Lower leg skin (tissue), 4 donors: ENCODE results near the gene KRT31. TPM values are rescaled to one million over a fixed set of nuclear protein-coding genes. Genes with fewer than 3 reads are reported as not detected.

ENCODE experiments used
- DNase-seq, 2 donors: peaks; one replicate each; pipeline ENCODE4 v3.0.0-alpha.2; 2019; ENCODE audit warnings: low spot score in 2 of 2
- H3K4me3 ChIP-seq: fragments of 200-600 bp; sonication (generic); 2 replicates; pipeline ENCODE4 v1.5.1; 2017; ENCODE audit warnings: mild to moderate bottlenecking, low read depth; ENCODE audit not compliant: poor library complexity, severe bottlenecking
- CTCF ChIP-seq, 3 donors: fragments of 450-650 bp; IDR thresholded peaks; one replicate each; pipeline ENCODE4 v1.5.1; 2016; ENCODE audit warnings: antibody characterized with exemption in 3 of 3, mild to moderate bottlenecking in 3 of 3, moderate library complexity in 2 of 3
- POLR2A ChIP-seq, 2 donors: fragments of 450-650 bp; IDR thresholded peaks; one replicate each; pipeline ENCODE4 v1.6.1; 2016 to 2017; ENCODE audit warnings: antibody characterized with exemption in 2 of 2, mild to moderate bottlenecking in 1 of 2, moderate library complexity in 1 of 2
- WGBS, 2 donors: methylation state at CpG; one replicate each; pipeline ENCODE4 v1.1.5; 2018; 5-methylcytosine and 5-hydroxymethylcytosine counted together
- intact Hi-C: fragments of 100-400 bp; cut with DNase I; formaldehyde crosslinking; loops from one replicate; pipeline ENCODE4 v1.15.0; 2023; ENCODE audit warnings: low total_unique reads
- total RNA-seq, 4 donors: library from RNA; depleted of rRNA; stranded (reverse); fragments of >200 nt; gene quantifications; one replicate each; pipeline ENCODE4 v1.1.0, GENCODE V29; 2016

KRT31 gene
- total RNA-seq, 4 donors from 2014 or later = 15.9 to 197 (median 24.1) TPM

- no peak overlapping the region for H3K4me3 ChIP-seq
- 40 to 67% methylated on average over 9 of the region's 9 CpGs for WGBS, 2 donors
- intact Hi-C loops = no loop called here
- TF ChIP-seq POLR2A (IDR thresholded peaks at IDR 0.05) (no peak), CTCF (IDR thresholded peaks at IDR 0.05) (no peak)
- DNase-seq = peak in 1 of 2 donors; percentile 27
Measured at GRCh38 chr17:41421116-41421515, 23.7 kb upstream of the KRT31 start.

- no peak overlapping the region for H3K4me3 ChIP-seq
- 50 to 51% methylated on average over 4 of the region's 4 CpGs for WGBS, 2 donors
- DNase-seq = no peak
- intact Hi-C loops = no loop called here
- TF ChIP-seq POLR2A (IDR thresholded peaks at IDR 0.05) (no peak), CTCF (IDR thresholded peaks at IDR 0.05) (no peak)
Measured at GRCh38 chr17:41420134-41420533, 22.7 kb upstream of the KRT31 start.

GRCh38 chr17:41419716-41420115 is 22.3 kb upstream of the KRT31 start:
- DNase-seq = peak in 1 of 2 donors; percentile 47
- intact Hi-C loops = no loop called here

GRCh38 chr17:41418116-41418860 is 20.9 kb upstream of the KRT31 start:
- TF ChIP-seq CTCF (IDR thresholded peaks at IDR 0.05) (no peak), POLR2A (IDR thresholded peaks at IDR 0.05) (no peak)
- WGBS, 2 donors = 56 to 58% methylated on average over 7 of the region's 7 CpGs
- intact Hi-C loops = no loop called here
- H3K4me3 ChIP-seq = no peak overlapping the region
- no peak for DNase-seq

More at GRCh38 chr17:41419716-41420115, 22.3 kb upstream of the KRT31 start:
- no peak overlapping the region for H3K4me3 ChIP-seq
- 40 to 50% methylated on average over 3 to 4 of the region's 4 CpGs for WGBS, 2 donors
- TF ChIP-seq CTCF (IDR thresholded peaks at IDR 0.05) = no peak
- no peak for TF ChIP-seq POLR2A (IDR thresholded peaks at IDR 0.05)

- WGBS, 2 donors = 32 to 33% methylated on average over 4 of the region's 4 CpGs
- TF ChIP-seq CTCF (IDR thresholded peaks at IDR 0.05) (no peak), POLR2A (IDR thresholded peaks at IDR 0.05) (no peak)
- intact Hi-C loops = no loop called here
Measured at GRCh38 chr17:41417576-41418015, 20.2 kb upstream of the KRT31 start.

More at GRCh38 chr17:41417576-41418015, 20.2 kb upstream of the KRT31 start:
- no peak overlapping the region for H3K4me3 ChIP-seq
- DNase-seq = no peak
